HepG2 (cell line): ENCODE measurements around the gene SYNE2. TPM values are rescaled to one million over a fixed set of nuclear protein-coding genes. Genes with fewer than 3 reads are reported as not detected.

Source experiments
- ATAC-seq: fragments of 200-7000 bp; cut with Tn5 transposase; 3 replicates; pipeline ENCODE4 v1.9.1; 2020; ENCODE audit warnings: mild to moderate bottlenecking, moderate library complexity
- BruUV-seq: library from RNA; stranded (reverse); fragments of 400-500 nt; replicated peaks from 2 replicates; lab custom pipeline; 2021; lab: Mats Ljungman, UMichigan
- CTCF ChIA-PET: fragments of 300-600 bp; formaldehyde crosslinking; extraction: SDS; loops from one replicate; lab custom pipeline; 2021; ENCODE audit warnings: low total read pairs, inconsistent platforms, low intra/inter-chr PET ratio; lab: Yijun Ruan, JAX
- POLR2A ChIA-PET: fragments of 350-600 bp; sonication (Branson Sonifier 250); formaldehyde crosslinking; loops from one replicate; lab custom pipeline; 2020; ENCODE audit warnings: antibody characterized with exemption, inconsistent platforms; lab: Yijun Ruan, JAX
- DNase-seq: peaks from one replicate; pipeline ENCODE4 v3.0.0-alpha.2; 2015; ENCODE audit warnings: low spot score
- FAIRE-seq: peaks from 3 replicates; lab custom pipeline; 2011; peaks lifted over from hg19 to GRCh38; lab: Jason Lieb, UNC
- H2AFZ ChIP-seq: one replicate; pipeline ENCODE4 v1.6.1; 2011; ENCODE audit warnings: low read length, inconsistent platforms
- H3K27ac ChIP-seq: fragments of 300-600 bp; 3 replicates; pipeline ENCODE4 v1.8.0; 2011; ENCODE audit warnings: mixed run types, mild to moderate bottlenecking, mixed read lengths, low read length, inconsistent platforms; ENCODE audit not compliant: insufficient read depth; ENCODE audit errors: extremely low read length
- H3K27me3 ChIP-seq, 2 experiments: fragments of 200-600 bp in 1 of 2; 2 replicates in 1 of 2; 3 replicates in 1 of 2; pipeline versions ENCODE4 v1.6.0 to v1.8.0; 2011; ENCODE audit warnings: low read length in 2 of 2, mild to moderate bottlenecking in 2 of 2, moderate library complexity in 2 of 2, inconsistent platforms in 1 of 2; ENCODE audit not compliant: insufficient read depth in 2 of 2, control insufficient read depth in 1 of 2
- H3K36me3 ChIP-seq, 2 experiments: fragments of 200-600 bp in 1 of 2; replicated peaks in 1 of 2; 2 replicates in 1 of 2; 3 replicates in 1 of 2; pipeline versions ENCODE4 v1.5.1 to v1.8.0; 2011; ENCODE audit warnings: low read length in 2 of 2, inconsistent platforms in 1 of 2; ENCODE audit not compliant: insufficient read depth in 2 of 2, control insufficient read depth in 1 of 2
- H3K4me1 ChIP-seq: 2 replicates; pipeline ENCODE4 v1.5.1; 2012; ENCODE audit warnings: low read length, inconsistent platforms; ENCODE audit not compliant: insufficient read depth
- H3K4me2 ChIP-seq: 2 replicates; pipeline ENCODE4 v1.6.0; 2011; ENCODE audit warnings: low read depth, low read length, inconsistent platforms
- H3K4me3 ChIP-seq, 3 experiments: fragments of 200-600 bp in 1 of 3; sonication (generic), shearing (Covaris generic) in 1 of 3; replicated peaks in 1 of 3; 2 replicates each; pipeline ENCODE4 v1.5.1; 2011 to 2016; ENCODE audit warnings: low read length in 3 of 3, inconsistent platforms in 2 of 3, low read depth in 2 of 3, mild to moderate bottlenecking in 2 of 3, control low read depth in 1 of 3, mixed read lengths in 1 of 3; ENCODE audit not compliant: insufficient read depth in 1 of 3
- H3K79me2 ChIP-seq: one replicate; pipeline ENCODE4 v1.6.1; 2011; ENCODE audit warnings: low read length, inconsistent platforms; ENCODE audit not compliant: insufficient read depth
- H3K9ac ChIP-seq: 2 replicates; pipeline ENCODE4 v1.6.0; 2011; ENCODE audit warnings: mild to moderate bottlenecking, low read depth, low read length, inconsistent platforms; ENCODE audit not compliant: insufficient read depth
- H3K9me3 ChIP-seq: 2 replicates; pipeline ENCODE4 v1.5.1; 2012; ENCODE audit warnings: mild to moderate bottlenecking, low read length
- H4K20me1 ChIP-seq: 2 replicates; pipeline ENCODE4 v1.6.0; 2011; ENCODE audit warnings: inconsistent platforms, mild to moderate bottlenecking, low read length, moderate library complexity; ENCODE audit not compliant: insufficient read depth
- KDM6A ChIP-seq: IDR thresholded peaks from 2 replicates; pipeline ENCODE4 v1.6.1; 2016; ENCODE audit warnings: low read depth
- MIER3 ChIP-seq: IDR thresholded peaks from 2 replicates; pipeline ENCODE4 v1.6.1; 2016; ENCODE audit warnings: missing compliant biosample characterization, borderline replicate concordance
- NBN ChIP-seq: fragments of 450-650 bp; conservative IDR thresholded peaks from 2 replicates; pipeline ENCODE4 v1.6.1; 2017
- NONO ChIP-seq, 2 experiments: fragments of 450-650 bp in 1 of 2; sonication (generic) in 1 of 2; formaldehyde crosslinking in 1 of 2; IDR thresholded peaks in 1 of 2; conservative IDR thresholded peaks in 1 of 2; 2 replicates each; pipeline versions ENCODE4 v1.6.1 to v1.8.0; 2017 to 2022; ENCODE audit warnings: mild to moderate bottlenecking in 1 of 2, missing genetic modification reagents in 1 of 2, moderate library complexity in 1 of 2
- ZNF619 ChIP-seq: sonication (generic); formaldehyde crosslinking; IDR thresholded peaks from 2 replicates; pipeline ENCODE4 v1.4.0; 2020; ENCODE audit warnings: mild to moderate bottlenecking, missing genetic modification reagents
- ZNF713 ChIP-seq: sonication (generic); formaldehyde crosslinking; IDR thresholded peaks from 2 replicates; pipeline ENCODE4 v1.4.0; 2020; ENCODE audit warnings: mild to moderate bottlenecking, missing genetic modification reagents
- WGBS: methylation state at CpG from one replicate; pipeline ENCODE4 v1.1.6; 2017; ENCODE audit warnings: low lambda C conversion rate; 5-methylcytosine and 5-hydroxymethylcytosine counted together
- in situ Hi-C: cut with HindIII; loops from 2 replicates; pipeline ENCODE4 v1.10.0; 2017; ENCODE audit warnings: low pct_unique_long_range_greater_than_20kb; ENCODE audit not compliant: extremely low pct_ligation_motif_present
- intact Hi-C: fragments of 100-400 bp; cut with micrococcal nuclease; formaldehyde crosslinking; loops from one replicate; pipeline ENCODE4 v1.10.0; 2022; ENCODE audit not compliant: unreplicated experiment
- polyA plus RNA-seq, 8 experiments: library from polyadenylated mRNA; depleted of rRNA in 3 of 8; stranded (reverse) in 7 of 8; unstranded in 1 of 8; fragments of >200 nt; fragmentation: Illumina TruSeq in 4 of 8; extraction: Trizol in 4 of 8; gene quantifications; 2 replicates each; pipeline versions ENCODE4 v1.2.1 to v1.2.3, GENCODE V29; 2011 to 2016; ENCODE audit warnings: low read depth in 4 of 8, missing spikeins in 1 of 8, mixed read lengths in 1 of 8; ENCODE audit not compliant: insufficient read depth in 1 of 8
- total RNA-seq, 5 experiments: library from RNA; depleted of rRNA; stranded (reverse); fragments of >200 nt; fragmentation: Illumina TruSeq; extraction: Trizol; gene quantifications; 2 replicates each; pipeline ENCODE4 v1.2.3, GENCODE V29; 2016; ENCODE audit warnings: low read depth in 1 of 5
- TF ChIP-seq, protein P1 (sequence below): sonication (generic); formaldehyde crosslinking; IDR thresholded peaks from one replicate; pipeline ENCODE4 v1.5.1; 2020; ENCODE audit warnings: mild to moderate bottlenecking, missing genetic modification reagents; ENCODE audit errors: not compliant biosample characterization
- TF ChIP-seq, protein P2 (sequence below): sonication (generic); formaldehyde crosslinking; IDR thresholded peaks from 2 replicates; pipeline ENCODE4 v1.8.1; 2023; ENCODE audit warnings: missing genetic modification reagents, mild to moderate bottlenecking, borderline replicate concordance
- TF ChIP-seq, protein P3 (sequence below): IDR thresholded peaks from 2 replicates; pipeline ENCODE4 v1.6.1; 2018; ENCODE audit warnings: missing genetic modification reagents, mild to moderate bottlenecking, missing compliant biosample characterization

SYNE2 gene
- total and polyA plus RNA-seq, 2 of the 13 experiments (the other 11 are each of a cell fraction or from before 2014, with no cell fraction given) = 6.2 to 13.3 TPM

DNA sequence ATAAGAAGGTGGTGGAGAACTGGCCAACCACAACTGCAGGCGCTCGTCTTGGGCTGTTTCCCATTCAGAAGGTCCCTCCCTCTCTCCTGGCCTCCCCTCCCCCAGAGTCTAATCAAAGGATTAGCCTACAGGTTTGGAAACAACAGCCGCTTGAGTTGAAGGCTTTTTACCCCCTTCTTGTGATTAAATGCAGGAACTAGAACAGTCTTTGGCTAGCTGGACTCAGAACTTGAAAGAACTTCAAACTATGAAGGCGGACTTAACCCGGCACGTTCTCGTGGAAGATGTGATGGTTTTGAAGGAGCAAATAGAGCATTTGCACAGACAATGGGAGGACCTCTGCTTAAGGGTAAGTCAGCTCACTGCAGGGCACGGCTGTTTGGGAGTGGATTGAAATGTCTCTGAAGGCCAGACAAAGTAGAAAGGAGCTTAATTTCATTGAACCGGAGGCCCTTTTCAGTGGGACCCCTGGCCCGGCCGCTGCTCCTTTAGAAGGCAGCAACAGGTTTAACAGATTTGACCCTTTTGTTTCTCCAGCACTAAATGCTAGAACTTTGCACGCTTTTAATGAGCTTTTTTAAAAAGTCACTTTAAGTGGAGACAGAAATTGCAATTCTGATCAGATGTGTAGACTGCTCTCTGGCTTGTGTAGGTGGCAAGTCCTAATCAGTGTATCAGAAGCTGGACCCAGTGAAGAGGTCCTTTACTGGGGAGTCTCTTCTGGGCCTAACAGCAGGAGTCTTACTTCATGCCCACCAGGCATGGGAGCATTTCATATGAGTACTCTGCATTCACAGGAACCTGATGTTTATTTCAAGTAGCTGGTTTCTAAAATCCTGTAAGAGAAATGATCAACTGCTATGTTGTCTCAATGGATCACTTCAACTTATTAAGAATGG is 333.7 kb downstream of the SYNE2 start (continued):
- TF ChIP-seq, protein P1, sequence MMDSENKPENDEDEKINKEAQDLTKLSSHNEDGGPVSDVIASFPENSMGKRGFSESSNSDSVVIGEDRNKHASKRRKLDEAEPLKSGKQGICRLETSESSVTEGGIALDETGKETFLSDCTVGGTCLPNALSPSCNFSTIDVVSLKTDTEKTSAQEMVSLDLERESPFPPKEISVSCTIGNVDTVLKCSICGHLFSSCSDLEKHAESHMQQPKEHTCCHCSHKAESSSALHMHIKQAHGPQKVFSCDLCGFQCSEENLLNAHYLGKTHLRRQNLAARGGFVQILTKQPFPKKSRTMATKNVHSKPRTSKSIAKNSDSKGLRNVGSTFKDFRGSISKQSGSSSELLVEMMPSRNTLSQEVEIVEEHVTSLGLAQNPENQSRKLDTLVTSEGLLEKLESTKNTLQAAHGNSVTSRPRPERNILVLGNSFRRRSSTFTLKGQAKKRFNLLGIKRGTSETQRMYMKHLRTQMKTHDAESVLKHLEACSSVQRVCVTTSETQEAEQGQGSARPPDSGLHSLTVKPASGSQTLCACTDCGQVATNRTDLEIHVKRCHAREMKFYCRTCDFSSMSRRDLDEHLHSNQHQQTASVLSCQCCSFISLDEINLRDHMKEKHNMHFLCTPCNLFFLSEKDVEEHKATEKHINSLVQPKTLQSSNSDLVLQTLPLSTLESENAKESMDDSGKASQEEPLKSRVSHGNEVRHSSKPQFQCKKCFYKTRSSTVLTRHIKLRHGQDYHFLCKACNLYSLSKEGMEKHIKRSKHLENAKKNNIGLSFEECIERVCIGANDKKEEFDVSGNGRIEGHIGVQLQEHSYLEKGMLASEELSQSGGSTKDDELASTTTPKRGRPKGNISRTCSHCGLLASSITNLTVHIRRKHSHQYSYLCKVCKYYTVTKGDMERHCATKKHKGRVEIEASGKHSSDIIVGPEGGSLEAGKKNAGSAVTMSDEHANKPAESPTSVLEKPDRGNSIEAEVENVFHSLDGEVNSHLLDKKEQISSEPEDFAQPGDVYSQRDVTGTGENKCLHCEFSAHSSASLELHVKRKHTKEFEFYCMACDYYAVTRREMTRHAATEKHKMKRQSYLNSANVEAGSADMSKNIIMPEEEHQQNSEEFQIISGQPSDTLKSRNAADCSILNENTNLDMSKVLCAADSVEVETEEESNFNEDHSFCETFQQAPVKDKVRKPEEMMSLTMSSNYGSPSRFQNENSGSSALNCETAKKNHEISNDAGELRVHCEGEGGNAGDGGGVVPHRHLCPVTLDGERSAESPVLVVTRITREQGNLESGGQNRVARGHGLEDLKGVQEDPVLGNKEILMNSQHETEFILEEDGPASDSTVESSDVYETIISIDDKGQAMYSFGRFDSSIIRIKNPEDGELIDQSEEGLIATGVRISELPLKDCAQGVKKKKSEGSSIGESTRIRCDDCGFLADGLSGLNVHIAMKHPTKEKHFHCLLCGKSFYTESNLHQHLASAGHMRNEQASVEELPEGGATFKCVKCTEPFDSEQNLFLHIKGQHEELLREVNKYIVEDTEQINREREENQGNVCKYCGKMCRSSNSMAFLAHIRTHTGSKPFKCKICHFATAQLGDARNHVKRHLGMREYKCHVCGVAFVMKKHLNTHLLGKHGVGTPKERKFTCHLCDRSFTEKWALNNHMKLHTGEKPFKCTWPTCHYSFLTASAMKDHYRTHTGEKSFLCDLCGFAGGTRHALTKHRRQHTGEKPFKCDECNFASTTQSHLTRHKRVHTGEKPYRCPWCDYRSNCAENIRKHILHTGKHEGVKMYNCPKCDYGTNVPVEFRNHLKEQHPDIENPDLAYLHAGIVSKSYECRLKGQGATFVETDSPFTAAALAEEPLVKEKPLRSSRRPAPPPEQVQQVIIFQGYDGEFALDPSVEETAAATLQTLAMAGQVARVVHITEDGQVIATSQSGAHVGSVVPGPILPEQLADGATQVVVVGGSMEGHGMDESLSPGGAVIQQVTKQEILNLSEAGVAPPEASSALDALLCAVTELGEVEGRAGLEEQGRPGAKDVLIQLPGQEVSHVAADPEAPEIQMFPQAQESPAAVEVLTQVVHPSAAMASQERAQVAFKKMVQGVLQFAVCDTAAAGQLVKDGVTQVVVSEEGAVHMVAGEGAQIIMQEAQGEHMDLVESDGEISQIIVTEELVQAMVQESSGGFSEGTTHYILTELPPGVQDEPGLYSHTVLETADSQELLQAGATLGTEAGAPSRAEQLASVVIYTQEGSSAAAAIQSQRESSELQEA (CRISPR knock-in tag) = no peak

DNA sequence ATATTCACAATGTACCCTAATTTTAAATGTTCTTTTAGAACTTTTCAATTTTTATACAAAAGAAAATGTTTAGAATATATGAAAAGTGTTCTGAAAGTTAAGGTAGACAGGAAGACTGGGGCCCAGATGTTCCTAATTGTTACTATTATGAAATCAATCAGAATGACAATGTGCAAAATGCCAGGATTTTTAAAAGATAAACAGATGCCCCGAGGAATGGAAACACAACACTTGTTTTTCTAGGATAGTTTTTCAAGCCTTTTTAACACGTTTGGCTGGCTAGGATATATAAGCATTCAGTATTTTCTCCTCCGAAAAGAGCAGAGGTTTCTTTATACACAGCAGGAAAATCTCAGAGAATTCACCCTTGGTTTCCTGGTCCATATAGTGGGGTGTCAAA is 334.5 kb downstream of the SYNE2 start:
- no peak for FAIRE-seq
- no peak for DNase-seq
- Histone ChIP-seq H3K27ac (no peak overlapping the region), H3K79me2 (no peaks in the 10 kb centered on the region), H4K20me1 (no peaks in the 10 kb centered on the region), H3K4me2 (no peak overlapping the region), H3K9ac (no peak overlapping the region), H3K4me3 (no peak overlapping the region), H3K36me3 (no peaks in the 10 kb centered on the region), H3K4me1 (no peaks in the 10 kb centered on the region), H3K27me3 (no peaks in the 10 kb centered on the region), H3K9me3 (no peaks in the 10 kb centered on the region), H2AFZ (no peak overlapping the region)
- TF ChIP-seq ZNF713 (CRISPR knock-in tag) = no peak
- TF ChIP-seq NBN = no peak
- no peak for TF ChIP-seq KDM6A (CRISPR knock-in tag)
- TF ChIP-seq NONO (IDR thresholded peaks at IDR 0.05) = no peak
- TF ChIP-seq NONO (CRISPR knock-in tag; conservative IDR thresholded peaks at IDR 0.05) = no peak
- TF ChIP-seq, protein P2, sequence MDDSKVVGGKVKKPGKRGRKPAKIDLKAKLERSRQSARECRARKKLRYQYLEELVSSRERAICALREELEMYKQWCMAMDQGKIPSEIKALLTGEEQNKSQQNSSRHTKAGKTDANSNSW (CRISPR knock-in tag) = no peak
- TF ChIP-seq MIER3 = no peak
- TF ChIP-seq, protein P3, sequence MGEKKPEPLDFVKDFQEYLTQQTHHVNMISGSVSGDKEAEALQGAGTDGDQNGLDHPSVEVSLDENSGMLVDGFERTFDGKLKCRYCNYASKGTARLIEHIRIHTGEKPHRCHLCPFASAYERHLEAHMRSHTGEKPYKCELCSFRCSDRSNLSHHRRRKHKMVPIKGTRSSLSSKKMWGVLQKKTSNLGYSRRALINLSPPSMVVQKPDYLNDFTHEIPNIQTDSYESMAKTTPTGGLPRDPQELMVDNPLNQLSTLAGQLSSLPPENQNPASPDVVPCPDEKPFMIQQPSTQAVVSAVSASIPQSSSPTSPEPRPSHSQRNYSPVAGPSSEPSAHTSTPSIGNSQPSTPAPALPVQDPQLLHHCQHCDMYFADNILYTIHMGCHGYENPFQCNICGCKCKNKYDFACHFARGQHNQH = no peak
- no peak for TF ChIP-seq ZNF619 (CRISPR knock-in tag)
- POLR2A ChIA-PET = no interaction called here
- in situ Hi-C loops (no loop called here), intact Hi-C loops (no loop called here)
- BruUV-seq = no TSS peak
- no peak for ATAC-seq
- WGBS = 72% methylated on average over 3 of the region's 3 CpGs
- CTCF ChIA-PET = no interaction called here
